ENCODE data around the gene HIPK4. TPM values are rescaled to one million over a fixed set of nuclear protein-coding genes. Genes with fewer than 3 reads are reported as not detected.

The HIPK4 gene
- total and polyA plus RNA-seq, 9 of the 15 experiments (the other 6 are each of a cell fraction or from before 2014, with no cell fraction given), result 0.06 to 0.09 TPM; not detected in 7

GRCh38 chr19:40416918-40417642 lies 27.1 kb upstream of the HIPK4 start (continued):
- no peak for TF ChIP-seq ARID3A (IDR thresholded peaks at IDR 0.05; ENCODE audit: borderline replicate concordance, low read depth, low read length)
- no peak for TF ChIP-seq TSHZ1 (CRISPR knock-in tag; IDR thresholded peaks at IDR 0.05)
- peak; percentile 47 for TF ChIP-seq VEZF1 (CRISPR knock-in tag; IDR thresholded peaks at IDR 0.05)
- no peak for TF ChIP-seq ZNF717 (CRISPR knock-in tag; IDR thresholded peaks at IDR 0.05)
- TF ChIP-seq ATF7 (IDR thresholded peaks at IDR 0.05), result peak; percentile 72
- TF ChIP-seq RHOXF2B (CRISPR knock-in tag; conservative IDR thresholded peaks at IDR 0.05), result no peak
- no peak for TF ChIP-seq MECOM (CRISPR knock-in tag; IDR thresholded peaks at IDR 0.05)
- TF ChIP-seq ATF6 (CRISPR knock-in tag; IDR thresholded peaks at IDR 0.05), result 0 out of 2 replicates have a peak, but pooled peaks have one; percentile 28
- TF ChIP-seq ZNF561 (CRISPR knock-in tag; conservative IDR thresholded peaks at IDR 0.05), result no peak
- TF ChIP-seq HMG20A (CRISPR knock-in tag; conservative IDR thresholded peaks at IDR 0.05), result no peak
- TF ChIP-seq PML (IDR thresholded peaks at IDR 0.05; ENCODE audit: low read length), result no peak
- no peak for TF ChIP-seq MBD1 (CRISPR knock-in tag; IDR thresholded peaks at IDR 0.05)
- TF ChIP-seq KDM5B (IDR thresholded peaks at IDR 0.05; ENCODE audit: insufficient replicate concordance, low read depth, low read length), result peak; percentile 37
- peak; percentile 83 for TF ChIP-seq SMARCC2 (IDR thresholded peaks at IDR 0.05; ENCODE audit: low read depth)
- peak; percentile 71 for TF ChIP-seq GABPA (tag; conservative IDR thresholded peaks at IDR 0.05; ENCODE audit: low read depth)
- no peak for TF ChIP-seq SAFB (IDR thresholded peaks at IDR 0.05; ENCODE audit: borderline replicate concordance, low read depth, low read length)
- TF ChIP-seq PCBP1 (IDR thresholded peaks at IDR 0.05; ENCODE audit: low read depth, low read length, poor library complexity, severe bottlenecking), result no peak

Measured in K562 (cell line).